Mammary epithelial cell (primary cell): Measurements from ENCODE around the gene INPP4B.

ENCODE experiments used
- CTCF ChIP-seq, 2 donors: IDR thresholded peaks in 1 of 2; conservative IDR thresholded peaks in 1 of 2; 2 replicates each; pipeline ENCODE4 v1.5.1; 2011 to 2012; ENCODE audit warnings: inconsistent platforms in 2 of 2, low read length in 2 of 2, mild to moderate bottlenecking in 2 of 2, control low read depth in 1 of 2, low read depth in 1 of 2; ENCODE audit not compliant: insufficient read depth in 1 of 2; ENCODE audit errors: extremely low read depth in 1 of 2
- EZH2 ChIP-seq: IDR thresholded peaks from 2 replicates; pipeline ENCODE4 v1.6.1; 2012; ENCODE audit warnings: low read length, inconsistent platforms, borderline replicate concordance

GRCh38 chr4:142334931-142335330 is 511.2 kb downstream of the INPP4B start:
- TF ChIP-seq CTCF (conservative IDR thresholded peaks at IDR 0.05 in 1 of 2, IDR thresholded peaks at IDR 0.05 in 1 of 2; ENCODE audit: extremely low read depth in 1 of 2, insufficient read depth in 1 of 2, low read depth in 1 of 2, low read length in 2 of 2): no peak
- no peak for TF ChIP-seq EZH2
